ENCODE data around the gene GALM.
"Not testable (repeated sequence)": the region's sequence is repeated elsewhere in the genome, so short reads cannot be mapped to it uniquely, and the experiment has no call there.

Gene GALM

DNA sequence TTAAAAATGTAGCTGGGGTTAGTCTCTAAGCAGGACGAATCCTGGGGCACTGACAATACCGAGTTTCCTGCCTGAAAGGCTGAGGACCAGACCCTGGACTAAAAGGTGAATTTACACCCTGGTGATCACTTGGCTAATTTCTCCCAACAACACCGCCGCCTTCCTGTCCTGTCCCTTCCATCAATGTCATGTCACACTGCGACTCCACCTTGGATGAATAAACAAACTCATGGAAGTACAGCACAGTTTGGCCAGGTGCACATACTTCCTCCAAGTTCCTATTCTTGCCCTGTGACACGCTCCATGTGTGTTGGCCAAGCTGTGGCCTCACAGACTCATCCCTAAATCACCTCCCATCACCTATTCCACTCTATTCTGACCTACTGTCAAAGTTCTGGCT, 15.9 kb upstream of the GALM start:
- no peak for DNase-seq (ENCODE audit: low spot score)

DNA sequence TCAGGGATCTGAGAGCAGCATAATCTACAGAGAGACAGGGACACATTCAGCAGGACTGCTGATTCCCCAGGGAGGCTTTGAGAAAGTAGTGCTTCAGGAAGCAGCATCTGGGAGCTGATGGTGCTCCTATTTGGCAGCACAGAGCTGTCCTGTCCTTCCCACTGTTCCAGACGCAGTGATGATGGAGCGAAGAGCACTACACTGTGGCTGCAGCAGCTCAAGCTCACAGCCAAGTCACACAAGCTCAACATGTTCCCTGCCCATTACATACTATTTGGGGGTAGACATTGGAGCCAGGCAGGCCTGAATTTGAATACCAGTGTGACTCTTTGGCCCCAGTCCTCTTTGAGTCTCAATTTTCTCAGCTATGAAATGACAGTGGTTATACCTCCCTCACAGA, 15.2 kb upstream of the GALM start:
- no peak for DNase-seq (ENCODE audit: low spot score)

DNA sequence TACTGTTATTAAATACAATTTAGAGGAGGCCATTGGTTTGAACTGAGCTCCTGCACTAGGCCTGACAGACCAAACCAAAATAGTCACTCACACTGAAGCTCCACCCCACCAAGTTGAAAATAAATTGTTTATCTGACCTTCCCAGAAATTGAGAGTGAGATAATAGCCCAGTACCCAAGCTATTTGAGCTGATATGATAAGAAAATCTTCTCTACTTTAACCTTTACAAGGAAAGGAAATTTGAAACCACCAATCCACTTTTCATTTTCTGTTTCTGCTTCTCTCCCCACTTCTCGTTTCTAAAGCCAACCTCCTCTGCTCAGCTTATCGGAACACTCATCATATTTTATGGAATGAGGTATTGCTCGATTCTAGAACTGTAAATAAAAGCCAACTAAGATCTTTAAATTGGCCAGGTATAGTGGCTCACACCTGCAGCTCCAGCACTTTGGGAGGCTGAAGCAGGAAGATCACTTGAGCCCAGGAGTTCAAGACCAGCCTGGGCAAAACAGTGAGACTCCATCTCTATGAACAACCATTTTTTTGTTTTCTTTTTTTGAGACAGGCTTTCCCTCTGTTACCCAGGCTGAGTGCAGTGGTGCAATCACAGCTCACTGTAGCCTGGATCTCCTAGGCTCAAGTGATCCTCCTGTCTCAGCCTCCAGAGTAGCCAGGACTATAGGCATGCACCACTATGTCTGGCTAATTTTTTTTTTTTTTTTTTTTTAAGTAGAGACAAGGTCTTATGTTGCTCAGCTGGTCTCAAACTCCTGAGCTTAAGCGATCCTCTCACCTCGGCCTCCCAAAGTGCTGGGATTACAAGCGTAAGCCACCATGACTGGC, 13.3 kb upstream of the GALM start:
- no peak for DNase-seq (ENCODE audit: low spot score)

DNA sequence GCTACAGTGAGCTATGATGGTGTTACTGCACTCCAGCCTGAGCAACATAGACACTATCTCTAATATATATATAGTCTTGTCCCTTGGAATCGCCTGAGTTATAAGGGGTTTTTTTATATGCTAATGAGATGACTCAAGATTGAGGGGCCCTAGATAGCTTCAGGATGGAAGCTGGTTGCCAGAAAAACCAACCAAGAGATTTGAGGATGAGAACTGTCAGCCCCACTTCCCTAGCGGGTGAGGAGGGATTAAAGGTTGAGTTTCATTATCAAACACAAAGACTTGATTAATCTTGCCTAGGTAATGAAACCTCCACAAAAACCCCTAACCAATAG, 12.6 kb upstream of the GALM start:
- no peak for DNase-seq (ENCODE audit: low spot score)

DNA sequence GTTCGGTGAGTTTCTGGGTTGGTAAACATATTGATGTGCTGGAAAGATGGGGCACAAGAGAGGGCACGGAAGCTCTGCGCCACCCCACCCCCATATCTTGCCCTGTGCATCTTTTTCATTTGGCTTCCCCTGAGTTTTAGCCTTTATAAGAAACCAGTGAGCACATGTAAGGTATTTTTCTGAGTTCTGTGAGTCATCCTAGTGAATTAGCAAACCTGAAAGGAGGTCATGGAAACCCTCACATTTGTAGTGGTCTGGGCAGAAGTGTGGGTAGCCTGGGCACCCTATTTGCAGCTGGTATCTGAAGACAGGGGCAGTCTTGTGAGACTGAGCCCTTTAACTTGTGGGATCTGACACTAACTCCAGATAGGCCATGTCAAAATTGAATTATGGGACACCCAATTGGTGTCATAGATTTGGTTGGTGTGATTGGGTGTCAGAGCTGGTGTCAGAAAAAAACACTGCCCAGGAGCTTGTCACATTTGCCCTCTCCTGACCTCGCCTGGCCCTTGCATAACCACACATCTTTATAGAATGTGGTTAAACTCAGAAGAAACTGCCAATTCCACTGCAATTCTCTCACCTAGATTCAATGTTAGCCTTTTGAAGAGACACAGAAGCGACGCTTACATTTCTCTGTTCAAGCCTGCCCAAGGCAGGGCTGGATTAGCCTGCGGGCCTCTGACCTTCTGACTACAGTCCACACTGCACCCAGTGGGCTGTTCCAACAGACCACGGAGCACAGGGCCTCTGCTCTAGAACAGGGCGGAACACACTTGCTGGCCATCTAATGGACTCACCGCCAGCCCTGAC, 12.0 kb upstream of the GALM start:
- no peak for DNase-seq (ENCODE audit: low spot score)

DNA sequence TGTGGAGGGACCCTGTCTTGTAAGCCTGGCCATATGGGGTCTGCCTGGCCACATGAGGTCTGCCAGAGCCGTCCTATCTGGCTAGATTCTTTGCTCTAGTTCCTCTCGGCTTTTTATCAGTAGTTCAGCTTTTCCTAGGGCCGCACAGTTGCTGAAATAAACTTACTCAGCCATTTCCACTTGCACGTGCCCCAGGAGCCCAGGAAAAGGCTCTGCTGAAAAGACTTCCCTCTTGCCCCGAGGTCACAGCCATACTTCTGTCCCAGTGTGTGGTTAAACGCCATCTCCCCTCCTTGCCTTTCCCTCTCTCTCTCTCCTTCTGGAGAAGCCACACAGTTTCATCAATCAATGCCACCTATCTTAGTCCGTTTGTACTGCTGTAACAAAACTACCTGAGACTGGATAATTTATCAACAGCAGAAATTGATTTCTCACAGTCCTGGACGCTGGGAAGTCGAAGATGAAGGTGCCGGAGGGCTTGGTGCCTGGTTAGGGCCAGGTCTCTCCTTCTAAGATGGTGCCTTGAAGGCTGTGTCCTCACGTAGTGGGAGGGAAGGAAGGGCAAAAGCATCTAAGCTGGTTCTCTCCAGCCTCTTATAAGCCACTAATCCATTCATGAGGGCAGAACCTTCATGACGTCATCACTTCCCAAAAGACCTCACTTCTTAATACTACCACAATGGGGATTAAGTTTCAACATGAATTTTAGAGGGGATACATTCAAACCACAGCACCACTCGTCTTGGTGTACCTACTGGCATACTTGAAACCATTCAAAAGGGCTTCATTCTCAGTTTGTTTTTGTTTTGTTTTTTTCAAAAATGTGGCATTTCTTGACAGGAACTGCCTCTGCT, 11.2 kb upstream of the GALM start:
- no peak for DNase-seq (ENCODE audit: low spot score)

DNA sequence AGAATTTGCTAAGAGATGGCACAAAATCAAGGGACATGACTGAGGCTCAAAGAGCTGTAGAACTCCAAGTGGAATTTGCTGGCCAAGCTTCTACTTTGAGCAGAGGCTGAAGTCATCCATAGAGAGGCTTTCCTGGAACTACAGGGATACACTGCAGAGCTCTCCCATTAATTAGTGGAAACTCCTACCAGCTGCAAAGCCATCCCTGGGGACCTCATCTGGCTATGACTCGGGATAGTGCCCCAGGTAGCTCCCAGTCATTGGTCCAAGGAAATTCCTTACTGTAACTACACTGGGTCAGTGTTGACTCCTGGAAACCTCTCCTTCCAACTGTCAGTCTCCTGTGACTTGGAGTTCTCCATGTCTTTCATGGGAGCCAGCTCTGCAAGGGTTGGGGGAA, 10.5 kb upstream of the GALM start:
- no peak for DNase-seq (ENCODE audit: low spot score)

DNA sequence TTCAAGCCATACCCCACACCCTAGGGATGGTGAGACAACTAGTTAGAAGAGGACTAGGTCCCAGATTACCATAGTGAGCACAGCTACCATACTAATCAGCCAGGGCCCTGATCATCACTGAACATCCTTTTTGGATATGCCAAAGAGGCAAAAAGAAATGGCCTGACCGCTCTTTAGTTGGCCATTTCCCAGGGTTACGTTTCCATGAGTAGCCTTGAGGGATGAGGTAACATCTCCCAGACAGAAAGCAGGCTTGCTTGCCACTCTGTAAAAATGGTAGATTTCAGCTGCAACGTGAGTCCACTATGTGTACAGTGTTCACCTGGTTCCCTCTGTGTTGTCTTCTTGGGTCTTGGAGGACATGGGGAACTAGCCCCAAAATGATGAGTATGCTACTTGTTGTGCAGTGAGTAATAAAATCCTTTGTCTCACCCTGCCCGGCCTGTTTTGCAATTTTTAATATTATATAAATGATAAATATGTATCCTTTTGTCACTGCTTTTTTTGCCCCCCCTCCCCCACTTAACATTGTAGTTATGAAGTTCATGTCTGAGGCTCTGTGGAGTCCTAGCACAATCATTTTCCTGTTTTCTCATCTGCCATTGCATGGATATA, 8.9 kb upstream of the GALM start:
- DNase-seq (ENCODE audit: low spot score): no peak

DNA sequence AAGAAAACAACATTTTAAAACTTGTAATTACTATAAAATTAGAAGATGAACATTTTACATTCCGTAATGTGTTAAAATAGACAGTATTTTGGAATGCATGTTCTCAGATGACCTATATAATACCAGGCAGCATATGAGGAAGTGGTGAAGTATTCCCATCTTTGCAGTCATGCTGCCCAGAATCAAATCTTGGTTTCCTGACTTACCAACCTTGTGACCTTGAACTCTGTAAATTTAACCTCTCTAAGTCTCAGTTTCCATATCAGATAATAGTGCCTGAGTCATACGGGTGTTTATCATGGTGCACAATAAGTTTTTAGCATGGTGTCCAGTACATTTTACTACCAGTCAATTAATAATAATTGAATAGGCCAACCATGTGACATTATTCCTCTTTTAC, 7.3 kb upstream of the GALM start:
- DNase-seq (ENCODE audit: low spot score): no peak

DNA sequence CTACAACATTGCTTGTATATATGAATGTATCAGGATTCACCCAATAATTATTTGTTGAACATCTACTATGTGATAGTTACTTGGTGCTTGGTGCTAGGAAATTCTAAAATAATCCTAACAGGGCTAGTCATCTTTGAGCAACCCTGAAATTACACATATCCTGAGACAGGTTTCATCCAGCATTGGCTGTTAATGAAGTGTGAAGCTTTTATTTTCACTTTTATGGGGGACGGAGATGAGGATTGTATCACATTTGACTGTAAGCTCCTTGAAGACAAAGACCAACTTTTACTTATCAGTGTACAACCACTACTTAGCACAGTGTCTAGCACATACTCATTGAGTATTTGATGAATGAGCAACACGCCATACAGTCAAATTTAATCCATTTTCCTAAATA, 6.8 kb upstream of the GALM start:
- no peak for DNase-seq (ENCODE audit: low spot score)

DNA sequence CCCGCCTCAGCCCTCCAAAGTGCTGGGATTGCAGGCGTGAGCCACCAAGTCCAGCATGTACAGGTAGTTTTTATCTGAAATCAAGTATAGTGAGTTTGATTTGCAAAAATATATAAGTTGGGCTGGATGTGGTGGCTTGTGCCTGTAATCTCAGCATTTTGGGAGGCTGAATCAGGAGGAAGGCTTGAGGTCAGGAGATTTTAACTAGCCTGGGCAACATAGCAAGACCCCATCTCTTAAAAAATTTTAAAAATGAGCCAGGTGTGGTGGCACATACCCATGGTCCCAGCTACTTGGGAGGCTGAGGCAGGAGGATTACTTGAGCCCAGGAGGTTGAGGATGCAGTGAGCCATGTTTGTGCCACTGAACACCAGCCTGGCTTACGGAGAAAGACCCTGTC, 5.6 kb upstream of the GALM start:
- DNase-seq (ENCODE audit: low spot score): no peak

DNA sequence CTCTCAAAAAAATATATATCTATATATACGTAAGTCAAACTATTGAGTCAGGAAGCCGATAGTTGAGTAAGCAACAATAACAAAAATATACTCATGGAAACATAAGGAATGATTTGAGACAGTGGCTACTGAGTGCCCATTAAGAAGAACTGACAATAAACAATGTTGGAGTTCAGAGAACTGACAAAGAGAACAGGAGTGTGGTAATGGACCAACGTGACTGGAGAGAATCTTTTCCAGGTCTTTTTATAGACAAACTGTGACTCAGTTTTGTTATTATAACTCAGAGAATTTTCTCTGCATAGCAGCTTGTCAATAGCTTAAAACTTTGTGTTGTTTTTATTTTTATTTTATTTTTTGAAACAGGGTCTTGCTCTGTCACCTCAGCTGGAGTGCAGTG, 4.6 kb upstream of the GALM start:
- DNase-seq (ENCODE audit: low spot score): peak; percentile 16

DNA sequence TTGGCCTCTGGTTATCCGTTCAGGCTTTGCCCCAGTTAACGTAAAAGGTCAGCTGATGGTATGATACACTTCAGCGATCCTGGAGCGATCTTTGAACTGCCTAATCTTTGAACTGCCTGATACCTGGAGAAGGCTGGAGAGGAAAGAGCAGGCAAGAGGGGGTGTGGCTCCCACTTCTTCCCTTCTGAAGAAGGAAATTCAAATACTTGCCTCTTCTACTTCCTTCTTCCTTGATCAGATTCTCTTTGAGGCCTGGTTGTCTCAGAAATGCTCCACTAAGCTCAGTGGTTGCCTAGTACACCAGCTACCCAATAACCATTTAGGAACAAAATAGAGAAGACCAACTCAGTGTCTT, 619 bp downstream of the GALM start:
- peak; percentile 24 for DNase-seq (ENCODE audit: low spot score)

DNA sequence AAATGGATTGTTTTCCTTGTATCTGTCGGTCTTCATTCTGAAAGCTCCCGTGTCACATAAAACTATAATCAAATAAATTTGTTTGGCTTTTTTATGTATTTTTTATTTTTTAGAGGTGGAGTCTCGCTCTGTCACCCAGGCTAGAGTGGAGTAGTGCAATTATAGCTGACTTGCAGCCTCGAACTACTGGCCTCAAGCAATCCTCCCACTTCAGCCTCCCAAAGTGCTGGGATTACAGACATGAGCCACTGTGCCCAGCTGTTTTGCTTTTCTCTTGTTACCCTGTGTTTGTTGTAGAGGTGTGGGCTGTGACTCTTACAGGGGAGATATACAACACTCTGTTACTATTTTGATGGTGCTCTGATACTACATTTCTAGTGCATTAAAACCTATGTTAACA, 2.2 kb downstream of the GALM start:
- DNase-seq (ENCODE audit: low spot score): no peak

DNA sequence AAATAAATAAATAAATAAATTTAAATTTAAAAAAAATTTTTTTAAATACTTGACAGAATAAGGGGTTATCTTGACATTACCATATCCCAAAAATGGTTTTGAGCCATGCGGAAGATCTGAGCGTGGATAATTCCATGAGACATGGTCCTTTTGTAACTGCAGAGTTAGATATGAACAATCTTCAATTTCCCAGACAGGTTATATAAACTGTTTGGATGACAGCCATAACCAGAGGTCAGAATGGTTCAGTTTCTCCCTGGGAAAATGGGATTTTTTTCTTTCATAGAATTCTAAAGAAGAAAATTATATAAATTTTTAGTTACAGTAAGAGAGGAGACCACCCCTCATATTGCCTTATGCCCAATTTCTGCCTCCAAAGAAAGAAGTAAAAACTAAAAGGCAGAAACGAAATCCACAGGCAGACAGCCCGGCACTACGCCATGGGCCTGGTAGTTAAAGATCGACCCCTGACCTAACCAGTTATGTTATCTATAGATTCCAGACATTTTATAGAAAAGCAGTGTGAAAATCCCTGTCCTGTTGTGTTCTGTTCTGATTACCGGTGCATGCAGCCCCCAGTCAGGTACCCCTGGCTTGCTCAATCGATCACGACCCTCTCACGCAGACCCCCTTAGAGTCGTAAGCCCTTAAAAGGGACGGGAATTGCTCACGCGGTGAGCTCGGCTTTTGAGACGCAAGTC, 3.0 kb downstream of the GALM start:
- no peak for DNase-seq (ENCODE audit: low spot score)

DNA sequence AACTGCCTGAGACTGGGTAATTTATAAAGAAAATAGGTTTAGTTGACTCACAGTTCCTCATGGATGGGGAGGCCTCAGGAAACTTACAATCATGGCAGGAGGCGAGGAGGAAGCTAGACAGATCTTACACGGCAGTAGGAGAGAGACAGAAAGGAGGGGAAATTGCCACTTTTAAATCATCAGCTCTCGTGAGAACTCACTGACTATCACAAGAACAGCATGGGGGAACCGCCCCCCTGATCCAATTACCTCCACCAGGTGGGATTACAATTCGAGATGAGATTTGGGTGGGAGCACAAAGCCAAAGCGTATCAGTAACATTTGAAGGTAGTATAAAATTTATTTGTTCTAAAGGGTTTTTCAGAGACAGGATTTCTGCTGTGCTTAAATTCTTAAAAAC, 5.4 kb downstream of the GALM start:
- no peak for DNase-seq (ENCODE audit: low spot score)

DNA sequence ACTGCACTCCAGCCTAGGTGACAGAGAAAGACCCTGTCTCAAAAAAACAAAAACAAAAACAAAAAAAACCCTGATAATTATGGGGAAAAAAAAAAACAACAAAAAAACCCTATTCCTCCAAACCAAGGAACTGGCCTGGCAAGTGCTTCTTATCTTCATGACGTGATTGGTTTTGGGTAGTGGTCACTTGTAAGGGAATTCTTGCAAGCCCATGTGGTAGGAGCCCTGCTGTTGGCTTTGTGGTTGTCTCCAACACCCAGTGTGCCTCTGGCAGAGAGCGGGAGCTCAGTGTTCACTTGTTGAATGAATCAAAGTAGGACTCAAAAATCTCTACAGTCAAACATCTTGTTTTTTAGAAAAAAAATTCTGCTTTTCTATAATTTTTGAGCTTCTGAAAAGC, 6.0 kb downstream of the GALM start:
- no peak for DNase-seq (ENCODE audit: low spot score)

DNA sequence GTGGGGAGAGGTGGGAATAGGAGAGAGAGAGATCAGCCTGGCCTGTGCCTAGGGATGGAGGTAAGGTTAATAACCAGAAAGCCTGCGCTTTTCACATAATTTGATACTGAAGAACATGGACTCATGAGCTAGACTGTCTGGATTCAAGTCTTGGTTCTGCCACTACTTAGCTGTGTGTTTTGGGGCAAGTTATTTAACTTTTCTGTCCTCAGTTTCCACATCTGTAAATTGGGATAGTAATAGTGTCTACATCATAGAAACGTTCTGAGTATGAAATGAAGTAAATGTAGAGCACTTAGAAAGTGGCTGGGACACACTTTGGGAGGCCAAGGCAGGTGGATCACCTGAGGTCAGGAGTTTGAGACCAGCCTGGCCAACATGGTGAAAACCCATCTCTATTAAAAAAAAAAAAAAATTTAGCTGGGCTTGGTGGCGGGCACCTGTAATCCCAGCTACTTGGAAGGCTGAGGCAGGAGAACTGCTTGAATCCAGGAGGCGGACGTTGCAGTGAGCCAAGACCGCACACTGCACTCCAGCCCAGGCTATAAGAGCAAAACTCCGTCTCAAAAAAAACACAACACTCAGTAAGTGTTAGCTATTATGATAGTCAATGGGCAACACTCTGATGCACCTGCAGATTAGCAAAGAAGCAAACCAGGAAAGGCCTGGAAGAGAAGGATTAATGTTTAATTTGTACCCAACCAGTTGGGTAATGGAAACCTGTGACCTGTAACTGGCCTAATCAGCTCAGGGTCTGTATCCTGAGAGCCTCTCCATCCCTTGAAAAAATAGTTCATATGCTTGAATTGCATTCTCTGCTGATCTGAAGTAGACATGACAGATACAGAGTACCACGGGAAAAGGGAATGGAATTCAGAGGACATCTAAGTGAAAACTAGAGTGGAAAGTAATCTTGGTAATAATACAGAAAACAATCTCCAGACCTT, 6.8 kb downstream of the GALM start:
- DNase-seq (ENCODE audit: low spot score): no peak

DNA sequence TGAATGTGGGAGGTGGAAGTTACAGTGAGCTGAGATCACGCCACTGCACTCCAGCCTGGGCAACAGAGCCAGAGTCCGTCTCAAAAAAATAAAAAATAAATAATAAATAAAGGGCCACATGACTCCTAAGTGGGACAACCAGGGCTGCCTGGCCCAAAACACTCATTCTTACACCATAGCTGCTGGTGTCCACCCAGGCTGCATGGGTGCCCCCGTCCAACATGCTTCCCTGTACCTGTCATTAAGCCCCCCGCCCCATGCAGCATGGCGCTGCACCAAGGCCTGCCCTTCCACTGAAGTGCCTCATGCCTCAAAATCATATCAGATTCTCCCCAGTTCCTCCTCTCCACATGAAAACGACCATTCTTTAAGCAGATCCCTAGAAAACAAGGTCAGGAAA, 10.8 kb downstream of the GALM start:
- no peak for DNase-seq (ENCODE audit: low spot score)

DNA sequence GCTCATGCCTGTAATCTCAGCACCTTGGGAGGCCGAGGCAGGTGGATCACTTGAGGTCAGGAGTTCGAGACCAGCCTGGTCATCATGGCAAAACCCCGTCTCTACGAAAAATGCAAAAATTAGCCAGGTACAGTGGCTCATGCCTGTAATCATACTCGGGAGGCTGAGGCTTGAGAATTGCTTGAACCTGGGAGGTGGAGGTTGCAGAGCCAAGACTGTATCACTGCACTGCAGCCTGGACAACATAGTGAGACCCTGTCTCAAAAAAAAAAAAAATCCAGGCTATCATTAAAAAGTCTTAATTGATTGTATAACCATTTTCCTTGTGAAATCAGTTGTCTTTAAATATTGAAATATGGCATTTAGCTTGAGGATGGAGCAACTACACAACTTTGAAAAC, 15.0 kb downstream of the GALM start:
- not testable (repeated sequence) for DNase-seq (ENCODE audit: low spot score)
